K562 (cell line): ENCODE results near the gene PSAP. TPM values are rescaled to one million over a fixed set of nuclear protein-coding genes. Genes with fewer than 3 reads are reported as not detected.

Experiments
- ATF7 ChIP-seq: fragments of 450-650 bp; IDR thresholded peaks from 2 replicates; pipeline ENCODE4 v1.7.1; 2014; ENCODE audit warnings: mild to moderate bottlenecking, moderate library complexity
- BCLAF1 ChIP-seq, 2 experiments: fragments of 450-650 bp in 1 of 2; IDR thresholded peaks; 2 replicates each; pipeline ENCODE4 v1.6.1; 2011 to 2017; ENCODE audit warnings: low read depth in 2 of 2, antibody characterized with exemption in 1 of 2, borderline replicate concordance in 1 of 2, low read length in 1 of 2, mild to moderate bottlenecking in 1 of 2, mixed read lengths in 1 of 2; ENCODE audit not compliant: control insufficient read depth in 1 of 2
- CXXC5 ChIP-seq: fragments of 250-450 bp; sonication (Bioruptor Pico); IDR thresholded peaks from 2 replicates; pipeline ENCODE4 v1.8.0; 2022; ENCODE audit warnings: inconsistent platforms, mild to moderate bottlenecking, moderate library complexity
- ELF1 ChIP-seq: fragments of 200-800 bp; sonication (Bioruptor generic); IDR thresholded peaks from 2 replicates; pipeline ENCODE4 v1.6.1; 2016; ENCODE audit warnings: missing genetic modification characterization, missing compliant biosample characterization
- ETV6 ChIP-seq, 3 experiments: fragments of 150-350 bp in 1 of 3; sonication (generic) in 1 of 3; formaldehyde crosslinking in 1 of 3; IDR thresholded peaks; 2 replicates each; pipeline versions ENCODE4 v1.6.1 to v1.8.0; 2014 to 2022; ENCODE audit warnings: borderline replicate concordance in 2 of 3, low read depth in 2 of 3, antibody characterized with exemption in 1 of 3, low read length in 1 of 3, mild to moderate bottlenecking in 1 of 3, missing genetic modification reagents in 1 of 3
- FOSL1 ChIP-seq: fragments of 200-800 bp; sonication (Bioruptor generic); conservative IDR thresholded peaks from 2 replicates; pipeline ENCODE4 v1.6.1; 2016; ENCODE audit warnings: missing genetic modification characterization, missing compliant biosample characterization
- FOXK2 ChIP-seq, 2 experiments: fragments of 450-650 bp; IDR thresholded peaks in 1 of 2; conservative IDR thresholded peaks in 1 of 2; 2 replicates each; pipeline ENCODE4 v1.6.1; 2016; ENCODE audit warnings: low read depth in 2 of 2, mild to moderate bottlenecking in 1 of 2
- KLF16 ChIP-seq: IDR thresholded peaks from 2 replicates; pipeline ENCODE4 v1.6.1; 2016; ENCODE audit warnings: antibody characterized with exemption
- LEF1 ChIP-seq: fragments of 450-650 bp; IDR thresholded peaks from 2 replicates; pipeline ENCODE4 v1.6.1; 2016; ENCODE audit warnings: mild to moderate bottlenecking
- MGA ChIP-seq: fragments of 450-650 bp; IDR thresholded peaks from 2 replicates; pipeline ENCODE4 v1.6.1; 2016; ENCODE audit warnings: mild to moderate bottlenecking, moderate library complexity
- MIER1 ChIP-seq: fragments of 450-650 bp; IDR thresholded peaks from 2 replicates; pipeline ENCODE4 v1.6.1; 2016; ENCODE audit warnings: antibody characterized with exemption, mild to moderate bottlenecking, low read depth
- XRCC5 ChIP-seq: fragments of 200-400 bp; formaldehyde crosslinking; IDR thresholded peaks from 2 replicates; pipeline ENCODE4 v1.6.1; 2017; ENCODE audit warnings: low read depth, mild to moderate bottlenecking, low read length
- ZNF551 ChIP-seq: fragments of 250-450 bp; sonication (Bioruptor Pico); IDR thresholded peaks from 2 replicates; pipeline ENCODE4 v1.5.0; 2021; ENCODE audit warnings: mild to moderate bottlenecking, moderate library complexity
- ZNF561 ChIP-seq: fragments of 450-650 bp; formaldehyde crosslinking; conservative IDR thresholded peaks from 2 replicates; pipeline ENCODE4 v1.4.0; 2020; ENCODE audit warnings: mild to moderate bottlenecking, moderate library complexity
- ZNF830 ChIP-seq: fragments of 250-450 bp; sonication (Bioruptor Pico); IDR thresholded peaks from 2 replicates; pipeline ENCODE4 v1.5.0; 2021; ENCODE audit warnings: mild to moderate bottlenecking
- polyA plus RNA-seq, 8 experiments: library from polyadenylated mRNA; depleted of rRNA in 4 of 8; stranded (reverse) in 5 of 8; unstranded in 3 of 8; fragments of >200 nt; fragmentation: Nextera tagmentation in 2 of 8; fragmentation: Illumina TruSeq in 1 of 8; extraction: Ambion mirVana in 2 of 8; extraction: Trizol in 1 of 8; gene quantifications; 2 replicates each; pipeline versions ENCODE4 v1.2.1 to v1.2.3, GENCODE V29; 2011 to 2014; ENCODE audit warnings: inconsistent platforms in 1 of 8, missing spikeins in 1 of 8
- total RNA-seq, 7 experiments: library from RNA; depleted of rRNA in 6 of 7; stranded (reverse); fragments of >200 nt in 6 of 7; fragmentation: Illumina TruSeq in 2 of 7; extraction: Trizol in 2 of 7; gene quantifications; 2 replicates each; pipeline versions ENCODE4 v1.2.1 to v1.2.3, GENCODE V29; 2011 to 2021; ENCODE audit warnings: low replicate concordance in 1 of 7

Gene PSAP
- total and polyA plus RNA-seq, 9 of the 15 experiments (the other 6 are each of a cell fraction or from before 2014, with no cell fraction given) = 245 to 700 (median 429) TPM

GRCh38 chr10:71863203-71863602 lies 12.2 kb upstream of the PSAP start (continued):
- TF ChIP-seq MGA (no peak), ZNF830 (CRISPR knock-in tag) (no peak), ZNF561 (CRISPR knock-in tag) (no peak), XRCC5 (no peak), KLF16 (no peak), ATF7 (0 out of 2 replicates have a peak, but pooled peaks have one; percentile 9), MIER1 (no peak), FOSL1 (peak; percentile 78), ELF1 (tag) (no peak), BCLAF1 (IDR thresholded peaks at IDR 0.05; ENCODE audit: borderline replicate concordance in 1 of 2, control insufficient read depth in 1 of 2, low read depth in 2 of 2, low read length in 1 of 2) (no peak), FOXK2 (conservative IDR thresholded peaks at IDR 0.05 in 1 of 2, IDR thresholded peaks at IDR 0.05 in 1 of 2; ENCODE audit: low read depth in 2 of 2) (no peak), CXXC5 (CRISPR knock-in tag) (0 out of 2 replicates have a peak, but pooled peaks have one; percentile 17), LEF1 (no peak), ZNF551 (CRISPR knock-in tag) (no peak), ETV6 (IDR thresholded peaks at IDR 0.05; ENCODE audit: borderline replicate concordance in 1 of 2, low read depth in 2 of 2, low read length in 1 of 2) (no peak), ETV6 (CRISPR knock-in tag; IDR thresholded peaks at IDR 0.05; ENCODE audit: borderline replicate concordance) (no peak)
